Activated T-helper 17 cell treated with anti-CD3 and anti-CD28 coated beads, Interleukin-2, amount 50 U/mL, for 72 hours (primary cell): ENCODE results near the gene CAMK1D. TPM values are rescaled to one million over a fixed set of nuclear protein-coding genes. Genes with fewer than 3 reads are reported as not detected.
A peak's percentile ranks its signal among the peaks of the same experiment; 100 is the strongest.
"Not testable (repeated sequence)": the region's sequence is repeated elsewhere in the genome, so short reads cannot be mapped to it uniquely, and the experiment has no call there.

Experiments
- ATAC-seq: fragments of 150-1000 bp; cut with Tn5 transposase; replicated peaks from 2 replicates; pipeline ENCODE4 v1.10.0; 2021; ENCODE audit warnings: mild to moderate bottlenecking, moderate library complexity
- H3K27ac Mint-ChIP-seq: one replicate; pipeline ENCODE4 v1.8.0; 2022; ENCODE audit warnings: mixed read lengths
- H3K27me3 Mint-ChIP-seq: one replicate; pipeline ENCODE4 v1.8.0; 2022; ENCODE audit warnings: mixed read lengths
- H3K36me3 Mint-ChIP-seq: one replicate; pipeline ENCODE4 v1.8.0; 2022; ENCODE audit warnings: low read depth, mild to moderate bottlenecking, mixed read lengths
- H3K4me1 Mint-ChIP-seq: one replicate; pipeline ENCODE4 v1.8.0; 2022; ENCODE audit warnings: mixed read lengths
- H3K4me3 Mint-ChIP-seq: one replicate; pipeline ENCODE4 v1.8.0; 2022; ENCODE audit warnings: mild to moderate bottlenecking, mixed read lengths
- H3K9me3 Mint-ChIP-seq: one replicate; pipeline ENCODE4 v1.8.0; 2022; ENCODE audit warnings: mixed read lengths
- total RNA-seq, 2 donors: library from RNA; stranded (reverse); gene quantifications; one replicate each; pipeline ENCODE4 v1.2.3, GENCODE V29; 2022

Gene CAMK1D
- total RNA-seq, 2 donors from 2014 or later: 10.9 to 20.7 TPM

- ATAC-seq: peak; percentile 78
- H3K36me3 Mint-ChIP-seq: no peaks in the 10 kb centered on the region
- peaks cover 15% of the 10 kb centered on the region for H3K4me1 Mint-ChIP-seq
- H3K4me3 Mint-ChIP-seq: peak overlapping the region; percentile 22
- H3K27me3 Mint-ChIP-seq: no peaks in the 10 kb centered on the region
- peak overlapping the region; percentile 36 for H3K27ac Mint-ChIP-seq
- no peaks in the 10 kb centered on the region for H3K9me3 Mint-ChIP-seq
Measured at GRCh38 chr10:12534824-12535223, 185.5 kb downstream of the CAMK1D start.

GRCh38 chr10:12535656-12536055 lies 186.3 kb downstream of the CAMK1D start:
- peaks cover 21% of the 10 kb centered on the region for H3K4me1 Mint-ChIP-seq
- no peaks in the 10 kb centered on the region for H3K27me3 Mint-ChIP-seq
- H3K4me3 Mint-ChIP-seq: no peak overlapping the region
- ATAC-seq: peak; percentile 5
- no peaks in the 10 kb centered on the region for H3K9me3 Mint-ChIP-seq
- no peaks in the 10 kb centered on the region for H3K36me3 Mint-ChIP-seq
- peak overlapping the region; percentile 36 for H3K27ac Mint-ChIP-seq

DNA sequence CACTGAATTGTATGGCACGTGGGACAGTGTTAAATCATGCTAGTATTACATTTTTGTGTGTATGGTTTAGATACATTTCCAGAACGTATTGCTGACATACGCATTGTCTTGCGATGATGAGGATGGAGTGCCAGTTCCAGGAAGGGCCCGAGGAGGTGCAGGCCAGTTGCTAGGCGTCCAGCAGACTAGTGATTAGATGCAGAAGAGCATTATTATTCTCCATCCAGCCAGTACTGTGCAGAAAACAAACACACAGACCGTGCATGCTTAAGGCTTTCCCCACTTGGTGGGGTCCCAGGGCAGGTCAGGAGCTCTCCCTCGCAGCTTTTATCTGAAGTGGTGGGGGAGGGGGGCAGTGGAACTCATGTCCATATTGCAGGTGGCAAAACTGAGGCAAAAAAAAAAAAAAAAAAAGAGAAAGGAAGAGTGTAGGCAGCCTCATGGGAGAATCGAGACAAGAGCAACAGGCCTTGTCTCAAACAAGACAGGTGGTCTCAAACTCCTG lies 189.2 kb downstream of the CAMK1D start:
- no peak overlapping the region for H3K27ac Mint-ChIP-seq
- no peaks in the 10 kb centered on the region for H3K36me3 Mint-ChIP-seq
- no peaks in the 10 kb centered on the region for H3K9me3 Mint-ChIP-seq
- no peak overlapping the region for H3K4me3 Mint-ChIP-seq
- H3K4me1 Mint-ChIP-seq: peaks cover 22% of the 10 kb centered on the region
- ATAC-seq: no peak
- no peaks in the 10 kb centered on the region for H3K27me3 Mint-ChIP-seq

DNA sequence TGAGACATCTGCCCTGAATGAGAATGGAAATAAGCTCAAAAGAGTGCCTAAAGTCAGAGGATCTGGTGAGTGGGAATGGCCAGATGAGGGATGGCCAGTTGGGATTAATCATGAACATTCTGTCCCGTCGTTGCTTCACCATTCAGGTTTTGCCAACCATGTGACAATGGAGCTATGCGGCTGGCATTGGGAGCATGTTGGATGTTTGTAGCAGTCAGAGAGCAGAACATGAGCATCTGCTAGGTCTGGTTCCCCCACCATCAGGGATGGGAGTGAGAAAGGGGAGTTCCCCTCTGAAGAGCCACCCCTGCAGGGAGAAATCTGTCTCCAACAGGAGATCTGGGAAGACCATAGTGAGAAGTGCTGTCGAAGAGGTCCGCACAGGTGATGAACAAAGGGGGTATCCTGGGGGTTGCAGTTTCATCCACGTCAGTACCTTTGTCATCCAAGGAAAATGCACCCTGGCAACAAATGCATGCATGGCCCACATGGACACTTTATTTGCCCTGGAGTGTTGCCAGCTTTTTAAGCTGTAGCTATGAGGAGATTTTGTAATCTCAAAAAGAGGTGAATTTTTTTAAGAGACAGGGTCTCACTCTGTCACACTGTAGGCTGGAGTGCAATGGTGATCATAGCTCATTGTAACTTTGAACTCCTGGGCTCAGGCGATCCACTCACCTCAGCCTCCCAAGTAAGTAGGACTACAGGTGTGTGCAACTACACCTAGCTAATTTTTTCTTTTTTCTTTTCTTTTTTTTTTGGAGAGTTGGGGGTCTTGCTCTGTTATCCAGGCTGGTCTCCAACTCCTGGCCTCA lies 190.2 kb downstream of the CAMK1D start:
- no peak for ATAC-seq
- no peaks in the 10 kb centered on the region for H3K9me3 Mint-ChIP-seq
- H3K4me1 Mint-ChIP-seq: peaks cover 22% of the 10 kb centered on the region
- no peak overlapping the region for H3K27ac Mint-ChIP-seq
- no peaks in the 10 kb centered on the region for H3K36me3 Mint-ChIP-seq
- H3K27me3 Mint-ChIP-seq: no peaks in the 10 kb centered on the region
- H3K4me3 Mint-ChIP-seq: no peak overlapping the region

GRCh38 chr10:12540341-12540781 lies 191.0 kb downstream of the CAMK1D start:
- no peak overlapping the region for H3K4me3 Mint-ChIP-seq
- no peak overlapping the region for H3K27ac Mint-ChIP-seq
- peak; percentile 96 for ATAC-seq
- H3K9me3 Mint-ChIP-seq: no peaks in the 10 kb centered on the region
- H3K27me3 Mint-ChIP-seq: no peaks in the 10 kb centered on the region
- H3K4me1 Mint-ChIP-seq: peaks cover 20% of the 10 kb centered on the region
- no peaks in the 10 kb centered on the region for H3K36me3 Mint-ChIP-seq

- peaks cover 8% of the 10 kb centered on the region for H3K9me3 Mint-ChIP-seq
- H3K4me1 Mint-ChIP-seq: peaks cover 31% of the 10 kb centered on the region
- H3K27ac Mint-ChIP-seq: no peak overlapping the region
- H3K4me3 Mint-ChIP-seq: no peak overlapping the region
- H3K36me3 Mint-ChIP-seq: no peaks in the 10 kb centered on the region
- ATAC-seq: no peak
- H3K27me3 Mint-ChIP-seq: no peaks in the 10 kb centered on the region
Measured at GRCh38 chr10:12541446-12542067, 192.2 kb downstream of the CAMK1D start.

GRCh38 chr10:12542133-12542670 lies 192.9 kb downstream of the CAMK1D start:
- no peak for ATAC-seq
- Mint-ChIP-seq H3K27me3 (no peaks in the 10 kb centered on the region), H3K27ac (no peak overlapping the region), H3K4me3 (no peak overlapping the region), H3K4me1 (peaks cover 35% of the 10 kb centered on the region), H3K36me3 (no peaks in the 10 kb centered on the region), H3K9me3 (peaks cover 8% of the 10 kb centered on the region)

- peaks cover 8% of the 10 kb centered on the region for H3K9me3 Mint-ChIP-seq
- no peak for ATAC-seq
- H3K27ac Mint-ChIP-seq: no peak overlapping the region
- no peak overlapping the region for H3K4me3 Mint-ChIP-seq
- H3K36me3 Mint-ChIP-seq: no peaks in the 10 kb centered on the region
- no peaks in the 10 kb centered on the region for H3K27me3 Mint-ChIP-seq
- H3K4me1 Mint-ChIP-seq: peaks cover 45% of the 10 kb centered on the region
Measured at GRCh38 chr10:12543589-12543988, 194.2 kb downstream of the CAMK1D start.

GRCh38 chr10:12546160-12546802 lies 196.9 kb downstream of the CAMK1D start:
- peaks cover 32% of the 10 kb centered on the region for H3K4me1 Mint-ChIP-seq
- peak overlapping the region; percentile 62 for H3K4me3 Mint-ChIP-seq
- not testable (repeated sequence) for H3K36me3 Mint-ChIP-seq, H3K27me3 Mint-ChIP-seq, H3K9me3 Mint-ChIP-seq
- ATAC-seq: peak; percentile 76
- H3K27ac Mint-ChIP-seq: peak overlapping the region; percentile 46

DNA sequence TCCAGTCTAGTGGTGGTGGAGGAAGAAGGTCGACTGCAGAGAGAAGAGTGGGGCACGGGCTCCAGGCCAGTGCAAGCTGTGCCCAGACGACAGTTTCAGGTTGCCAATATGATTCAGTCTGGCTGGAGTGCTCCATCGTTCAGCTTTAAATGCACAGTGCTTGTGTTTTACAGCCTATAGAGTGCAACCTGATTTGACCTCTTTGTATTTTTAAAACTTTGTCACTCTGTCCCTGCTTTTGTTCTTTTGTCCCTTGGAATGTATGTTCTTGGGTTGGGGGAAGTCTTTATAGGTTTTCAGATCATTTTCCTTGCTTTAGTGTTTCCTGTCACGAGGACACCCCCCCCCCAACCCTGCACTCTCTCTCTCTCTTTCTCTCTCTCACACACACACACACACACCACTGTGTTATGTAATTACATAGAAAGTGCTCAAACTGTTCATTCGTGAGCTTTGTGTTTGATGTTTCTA lies 198.0 kb downstream of the CAMK1D start:
- Mint-ChIP-seq H3K4me3 (peak overlapping the region; percentile 62), H3K27me3 (no peaks in the 10 kb centered on the region), H3K36me3 (no peaks in the 10 kb centered on the region), H3K27ac (peak overlapping the region; percentile 80), H3K4me1 (peaks cover 32% of the 10 kb centered on the region), H3K9me3 (peaks cover 8% of the 10 kb centered on the region)
- ATAC-seq: peak; percentile 66

DNA sequence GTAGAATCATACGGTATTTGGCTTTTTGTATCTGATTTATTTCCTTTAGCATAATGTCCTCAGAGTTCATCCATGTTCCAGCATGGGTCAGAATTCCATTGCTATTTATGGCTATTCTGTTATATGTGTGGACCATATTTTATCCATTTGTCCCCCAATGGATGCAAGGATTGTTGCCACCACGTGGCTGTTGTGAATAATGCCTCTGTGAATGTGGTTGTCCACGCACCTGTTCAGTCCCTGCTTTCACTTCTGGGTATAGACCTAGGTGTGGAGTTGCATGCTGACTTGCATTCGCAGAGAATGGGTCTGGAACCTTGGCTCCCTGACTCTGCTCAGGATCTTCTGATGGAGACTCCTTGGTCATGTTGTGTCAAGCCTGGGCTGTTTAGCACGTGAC lies 199.9 kb downstream of the CAMK1D start:
- peaks cover 4% of the 10 kb centered on the region for H3K36me3 Mint-ChIP-seq
- no peaks in the 10 kb centered on the region for H3K27me3 Mint-ChIP-seq
- H3K4me1 Mint-ChIP-seq: peaks cover 32% of the 10 kb centered on the region
- H3K27ac Mint-ChIP-seq: peak overlapping the region; percentile 9
- ATAC-seq: no peak
- peak overlapping the region; percentile 4 for H3K4me3 Mint-ChIP-seq
- peaks cover 8% of the 10 kb centered on the region for H3K9me3 Mint-ChIP-seq

- Mint-ChIP-seq H3K36me3 (peaks cover 12% of the 10 kb centered on the region), H3K4me3 (no peak overlapping the region), H3K4me1 (peaks cover 19% of the 10 kb centered on the region), H3K27ac (no peak overlapping the region), H3K27me3 (no peaks in the 10 kb centered on the region), H3K9me3 (peaks cover 5% of the 10 kb centered on the region)
- ATAC-seq: no peak
Measured at GRCh38 chr10:12550994-12551393, 201.6 kb downstream of the CAMK1D start.

GRCh38 chr10:12556039-12556438 lies 206.7 kb downstream of the CAMK1D start:
- Mint-ChIP-seq H3K27ac (no peak overlapping the region), H3K27me3 (no peaks in the 10 kb centered on the region), H3K9me3 (no peaks in the 10 kb centered on the region), H3K4me1 (peaks cover 6% of the 10 kb centered on the region), H3K36me3 (peaks cover 12% of the 10 kb centered on the region), H3K4me3 (no peak overlapping the region)
- no peak for ATAC-seq

- Mint-ChIP-seq H3K27me3 (no peaks in the 10 kb centered on the region), H3K27ac (no peak overlapping the region), H3K9me3 (no peaks in the 10 kb centered on the region), H3K4me3 (no peak overlapping the region), H3K4me1 (peaks cover 21% of the 10 kb centered on the region), H3K36me3 (peaks cover 8% of the 10 kb centered on the region)
- no peak for ATAC-seq
Measured at GRCh38 chr10:12559578-12560178, 210.3 kb downstream of the CAMK1D start.
